K562 (cell line): ENCODE data around the gene SMG6. TPM values are rescaled to one million over a fixed set of nuclear protein-coding genes. Genes with fewer than 3 reads are reported as not detected.

ENCODE experiments used
- BCL6 ChIP-seq: fragments of 250-450 bp; sonication (Bioruptor Pico); IDR thresholded peaks from 2 replicates; pipeline ENCODE4 v1.4.0; 2020
- CBFB ChIP-seq: sonication (generic); formaldehyde crosslinking; IDR thresholded peaks from 2 replicates; pipeline ENCODE4 v1.4.0; 2020; ENCODE audit warnings: mild to moderate bottlenecking, missing genetic modification reagents
- EP300 ChIP-seq: IDR thresholded peaks from 2 replicates; pipeline ENCODE4 v1.6.1; 2012; ENCODE audit warnings: low read length, improper control_type of control experiment
- MECOM ChIP-seq: fragments of 250-450 bp; sonication (Bioruptor Pico); IDR thresholded peaks from 2 replicates; pipeline ENCODE4 v1.8.0; 2022; ENCODE audit warnings: inconsistent platforms
- NUFIP1 ChIP-seq: fragments of 450-650 bp; IDR thresholded peaks from 2 replicates; pipeline ENCODE4 v1.6.1; 2018; ENCODE audit not compliant: partially characterized antibody
- POLR2AphosphoS2 ChIP-seq: IDR thresholded peaks from 2 replicates; pipeline ENCODE4 v1.6.1; 2012; ENCODE audit warnings: low read length, improper control_type of control experiment
- POLR2G ChIP-seq: fragments of 200-400 bp; formaldehyde crosslinking; IDR thresholded peaks from 2 replicates; pipeline ENCODE4 v1.6.1; 2017; ENCODE audit warnings: low read depth, mild to moderate bottlenecking, antibody characterized with exemption, low read length, moderate library complexity
- RBM15 ChIP-seq: fragments of 200-400 bp; formaldehyde crosslinking; IDR thresholded peaks from 2 replicates; pipeline ENCODE4 v1.6.1; 2018; ENCODE audit warnings: mild to moderate bottlenecking, low read length, moderate library complexity; ENCODE audit not compliant: insufficient read depth
- RBM22 ChIP-seq: fragments of 200-400 bp; formaldehyde crosslinking; IDR thresholded peaks from 2 replicates; pipeline ENCODE4 v1.6.1; 2018; ENCODE audit warnings: low read length, low read depth; ENCODE audit not compliant: poor library complexity, severe bottlenecking
- RHOXF2B ChIP-seq: fragments of 250-450 bp; sonication (Bioruptor Pico); conservative IDR thresholded peaks from 2 replicates; pipeline ENCODE4 v1.5.1; 2021
- SIN3A ChIP-seq, 2 experiments: fragments of 150-350 bp in 1 of 2; IDR thresholded peaks; 2 replicates each; pipeline ENCODE4 v1.6.1; 2011 to 2016; ENCODE audit warnings: borderline replicate concordance in 2 of 2, low read depth in 2 of 2, low read length in 2 of 2, mild to moderate bottlenecking in 2 of 2, moderate library complexity in 2 of 2; ENCODE audit not compliant: control insufficient read depth in 1 of 2
- SMAD3 ChIP-seq: fragments of 450-650 bp; formaldehyde crosslinking; conservative IDR thresholded peaks from 2 replicates; pipeline ENCODE4 v1.4.0; 2020; ENCODE audit warnings: mild to moderate bottlenecking
- SP1 ChIP-seq: sonication (generic); formaldehyde crosslinking; IDR thresholded peaks from 2 replicates; pipeline ENCODE4 v1.8.1; 2022; ENCODE audit warnings: mild to moderate bottlenecking, missing genetic modification reagents
- SUPT5H ChIP-seq: fragments of 450-650 bp; IDR thresholded peaks from 2 replicates; pipeline ENCODE4 v1.6.1; 2016
- XRCC4 ChIP-seq: IDR thresholded peaks from one replicate; pipeline ENCODE4 v1.6.1; 2011; ENCODE audit not compliant: insufficient read depth, insufficient read length; ENCODE audit errors: extremely low read depth
- ZBTB7A ChIP-seq: IDR thresholded peaks from 2 replicates; pipeline ENCODE4 v1.6.1; 2011; ENCODE audit warnings: low read depth, mild to moderate bottlenecking, low read length, moderate library complexity, borderline replicate concordance; ENCODE audit not compliant: control insufficient read depth
- ZNF134 ChIP-seq: fragments of 250-450 bp; sonication (Bioruptor Pico); conservative IDR thresholded peaks from 2 replicates; pipeline ENCODE4 v1.4.0; 2020
- polyA plus RNA-seq, 8 experiments: library from polyadenylated mRNA; depleted of rRNA in 4 of 8; stranded (reverse) in 5 of 8; unstranded in 3 of 8; fragments of >200 nt; fragmentation: Nextera tagmentation in 2 of 8; fragmentation: Illumina TruSeq in 1 of 8; extraction: Ambion mirVana in 2 of 8; extraction: Trizol in 1 of 8; gene quantifications; 2 replicates each; pipeline versions ENCODE4 v1.2.1 to v1.2.3, GENCODE V29; 2011 to 2014; ENCODE audit warnings: inconsistent platforms in 1 of 8, missing spikeins in 1 of 8
- total RNA-seq, 7 experiments: library from RNA; depleted of rRNA in 6 of 7; stranded (reverse); fragments of >200 nt in 6 of 7; fragmentation: Illumina TruSeq in 2 of 7; extraction: Trizol in 2 of 7; gene quantifications; 2 replicates each; pipeline versions ENCODE4 v1.2.1 to v1.2.3, GENCODE V29; 2011 to 2021; ENCODE audit warnings: low replicate concordance in 1 of 7
- TF ChIP-seq, protein P1 (sequence below): fragments of 450-650 bp; formaldehyde crosslinking; IDR thresholded peaks from 2 replicates; pipeline ENCODE4 v1.4.0; 2022; ENCODE audit warnings: mild to moderate bottlenecking, moderate library complexity
- TF ChIP-seq, protein P2 (sequence below), 2 experiments: IDR thresholded peaks; 2 replicates each; pipeline ENCODE4 v1.6.1; 2011; ENCODE audit warnings: borderline replicate concordance in 1 of 2, control low read depth in 1 of 2, low read depth in 1 of 2, low read length in 1 of 2, mild to moderate bottlenecking in 1 of 2, mixed read lengths in 1 of 2, moderate library complexity in 1 of 2; ENCODE audit not compliant: insufficient read depth in 1 of 2, insufficient read length in 1 of 2, poor library complexity in 1 of 2, severe bottlenecking in 1 of 2; ENCODE audit errors: extremely low read depth in 1 of 2
- TF ChIP-seq, protein P3 (sequence below): fragments of 450-650 bp; conservative IDR thresholded peaks from 2 replicates; pipeline ENCODE4 v1.6.1; 2016; ENCODE audit warnings: missing genetic modification characterization, low read depth, mild to moderate bottlenecking, control low read depth, missing compliant biosample characterization
- TF ChIP-seq, protein P4 (sequence below): fragments of 450-650 bp; formaldehyde crosslinking; IDR thresholded peaks from 2 replicates; pipeline ENCODE4 v1.4.0; 2020; ENCODE audit warnings: mild to moderate bottlenecking, moderate library complexity

Gene SMG6
- total and polyA plus RNA-seq, 9 of the 15 experiments (the other 6 are each of a cell fraction or from before 2014, with no cell fraction given) = 0.44 to 13.9 (median 6.0) TPM

DNA sequence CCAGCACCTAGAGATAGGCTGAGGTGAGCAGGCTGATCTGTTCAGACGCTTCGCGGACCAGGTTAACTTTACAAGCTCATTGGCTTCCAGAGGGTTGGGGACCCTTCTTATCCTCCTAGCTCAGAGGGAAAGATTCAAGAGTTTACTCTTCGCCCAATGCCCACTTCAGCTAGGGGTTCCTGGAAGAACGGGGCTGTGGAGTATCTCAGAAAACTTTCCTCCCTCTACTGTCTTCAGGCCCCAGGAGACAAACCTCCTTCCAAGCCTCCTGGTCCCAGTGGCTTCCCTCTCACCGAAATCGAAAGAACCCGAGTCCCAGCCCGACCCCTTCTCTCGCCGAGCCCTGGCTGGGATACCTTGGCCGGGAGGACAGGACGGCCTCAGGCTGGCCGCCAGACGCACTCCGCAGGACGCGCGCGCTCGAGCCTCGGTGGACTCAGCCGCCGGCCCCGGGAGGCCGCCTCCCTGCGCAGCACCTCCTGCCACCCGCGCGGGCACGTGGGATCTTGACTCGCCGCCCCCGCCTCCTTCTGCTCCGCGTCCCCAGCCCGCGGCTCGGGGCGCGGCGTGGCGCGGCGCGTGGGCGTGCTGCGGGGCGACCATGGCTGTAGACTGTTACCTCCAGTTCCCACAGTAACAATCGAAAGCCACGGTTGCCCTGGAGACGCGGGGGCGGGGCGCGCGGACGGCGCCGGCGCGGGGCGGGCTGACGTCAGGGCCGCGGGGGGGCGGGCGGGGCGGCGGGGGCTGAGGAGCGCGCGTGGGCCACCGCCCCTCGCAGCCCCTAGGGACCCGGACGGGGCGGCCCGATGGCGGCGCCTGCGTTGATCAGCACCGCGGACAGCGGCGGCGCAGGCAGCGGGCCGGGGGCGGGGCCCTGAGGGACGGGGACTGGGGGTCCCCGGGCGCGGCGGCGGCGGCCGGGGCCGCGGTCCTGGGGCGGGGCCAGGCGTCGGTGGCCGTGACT is 254.0 kb downstream of the SMG6 start (continued):
- TF ChIP-seq, protein P1, sequence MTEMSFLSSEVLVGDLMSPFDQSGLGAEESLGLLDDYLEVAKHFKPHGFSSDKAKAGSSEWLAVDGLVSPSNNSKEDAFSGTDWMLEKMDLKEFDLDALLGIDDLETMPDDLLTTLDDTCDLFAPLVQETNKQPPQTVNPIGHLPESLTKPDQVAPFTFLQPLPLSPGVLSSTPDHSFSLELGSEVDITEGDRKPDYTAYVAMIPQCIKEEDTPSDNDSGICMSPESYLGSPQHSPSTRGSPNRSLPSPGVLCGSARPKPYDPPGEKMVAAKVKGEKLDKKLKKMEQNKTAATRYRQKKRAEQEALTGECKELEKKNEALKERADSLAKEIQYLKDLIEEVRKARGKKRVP = no peak
- TF ChIP-seq MECOM (CRISPR knock-in tag) = no peak
- TF ChIP-seq, protein P2, sequence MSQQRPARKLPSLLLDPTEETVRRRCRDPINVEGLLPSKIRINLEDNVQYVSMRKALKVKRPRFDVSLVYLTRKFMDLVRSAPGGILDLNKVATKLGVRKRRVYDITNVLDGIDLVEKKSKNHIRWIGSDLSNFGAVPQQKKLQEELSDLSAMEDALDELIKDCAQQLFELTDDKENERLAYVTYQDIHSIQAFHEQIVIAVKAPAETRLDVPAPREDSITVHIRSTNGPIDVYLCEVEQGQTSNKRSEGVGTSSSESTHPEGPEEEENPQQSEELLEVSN (IDR thresholded peaks at IDR 0.05; ENCODE audit: borderline replicate concordance in 1 of 2, extremely low read depth in 1 of 2, insufficient read depth in 1 of 2, insufficient read length in 1 of 2, low read depth in 1 of 2, low read length in 1 of 2, poor library complexity in 1 of 2, severe bottlenecking in 1 of 2) = peak in 1 of 2 experiments; percentile 55
- TF ChIP-seq, protein P3, sequence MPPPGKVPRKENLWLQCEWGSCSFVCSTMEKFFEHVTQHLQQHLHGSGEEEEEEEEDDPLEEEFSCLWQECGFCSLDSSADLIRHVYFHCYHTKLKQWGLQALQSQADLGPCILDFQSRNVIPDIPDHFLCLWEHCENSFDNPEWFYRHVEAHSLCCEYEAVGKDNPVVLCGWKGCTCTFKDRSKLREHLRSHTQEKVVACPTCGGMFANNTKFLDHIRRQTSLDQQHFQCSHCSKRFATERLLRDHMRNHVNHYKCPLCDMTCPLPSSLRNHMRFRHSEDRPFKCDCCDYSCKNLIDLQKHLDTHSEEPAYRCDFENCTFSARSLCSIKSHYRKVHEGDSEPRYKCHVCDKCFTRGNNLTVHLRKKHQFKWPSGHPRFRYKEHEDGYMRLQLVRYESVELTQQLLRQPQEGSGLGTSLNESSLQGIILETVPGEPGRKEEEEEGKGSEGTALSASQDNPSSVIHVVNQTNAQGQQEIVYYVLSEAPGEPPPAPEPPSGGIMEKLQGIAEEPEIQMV (tag) = no peak
- no peak for TF ChIP-seq ZNF134 (CRISPR knock-in tag)
- no peak for TF ChIP-seq BCL6
- no peak for TF ChIP-seq SMAD3 (CRISPR knock-in tag)
- TF ChIP-seq, protein P4, sequence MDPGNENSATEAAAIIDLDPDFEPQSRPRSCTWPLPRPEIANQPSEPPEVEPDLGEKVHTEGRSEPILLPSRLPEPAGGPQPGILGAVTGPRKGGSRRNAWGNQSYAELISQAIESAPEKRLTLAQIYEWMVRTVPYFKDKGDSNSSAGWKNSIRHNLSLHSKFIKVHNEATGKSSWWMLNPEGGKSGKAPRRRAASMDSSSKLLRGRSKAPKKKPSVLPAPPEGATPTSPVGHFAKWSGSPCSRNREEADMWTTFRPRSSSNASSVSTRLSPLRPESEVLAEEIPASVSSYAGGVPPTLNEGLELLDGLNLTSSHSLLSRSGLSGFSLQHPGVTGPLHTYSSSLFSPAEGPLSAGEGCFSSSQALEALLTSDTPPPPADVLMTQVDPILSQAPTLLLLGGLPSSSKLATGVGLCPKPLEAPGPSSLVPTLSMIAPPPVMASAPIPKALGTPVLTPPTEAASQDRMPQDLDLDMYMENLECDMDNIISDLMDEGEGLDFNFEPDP (CRISPR knock-in tag) = no peak
- TF ChIP-seq SP1 (CRISPR knock-in tag) = no peak
- TF ChIP-seq CBFB (CRISPR knock-in tag) = no peak
- TF ChIP-seq RBM15 = no peak
- TF ChIP-seq ZBTB7A = peak; percentile 91; the same call in 1 of the 2 replicates
- TF ChIP-seq RBM22 = peak; percentile 89
- peak in 1 of 2 experiments; percentile 73; a peak in 2 of 4 replicates for TF ChIP-seq SIN3A (IDR thresholded peaks at IDR 0.05; ENCODE audit: borderline replicate concordance in 2 of 2, control insufficient read depth in 1 of 2, low read depth in 2 of 2, low read length in 2 of 2)
- no peak for TF ChIP-seq POLR2AphosphoS2
- TF ChIP-seq XRCC4 = no peak
- no peak for TF ChIP-seq SUPT5H
- TF ChIP-seq EP300 = no peak
- no peak for TF ChIP-seq RHOXF2B (CRISPR knock-in tag)
- no peak for TF ChIP-seq NUFIP1
- TF ChIP-seq POLR2G = peak; percentile 46; the same call in 1 of the 2 replicates
